IMR-90 (cell line): ENCODE results near the gene PIMREG. TPM values are rescaled to one million over a fixed set of nuclear protein-coding genes. Genes with fewer than 3 reads are reported as not detected.

Experiments
- ATAC-seq: fragments of 200-7000 bp; cut with Tn5 transposase; 2 replicates; pipeline ENCODE4 v1.9.1; 2020; ENCODE audit warnings: low read depth, mild to moderate bottlenecking, moderate library complexity
- BruUV-seq: library from RNA; stranded (reverse); fragments of 400-500 nt; replicated peaks from 2 replicates; lab custom pipeline; 2021; lab: Mats Ljungman, UMichigan
- CTCF ChIA-PET: fragments of 300-600 bp; formaldehyde crosslinking; extraction: SDS; loops from one replicate; lab custom pipeline; 2021; ENCODE audit warnings: antibody characterized with exemption; lab: Yijun Ruan, JAX
- POLR2A ChIA-PET: fragments of 300-600 bp; sonication (Branson Sonifier 250); formaldehyde crosslinking; loops from one replicate; lab custom pipeline; 2022; ENCODE audit warnings: antibody characterized with exemption; ENCODE audit not compliant: unreplicated experiment; lab: Charles Lee
- DNase-seq: peaks from one replicate; pipeline ENCODE4 v3.0.0; 2013
- H2AFZ ChIP-seq: replicated peaks from 2 replicates; pipeline ENCODE3; 2013; ENCODE audit warnings: low read length, mild to moderate bottlenecking; ENCODE audit not compliant: poor library complexity
- H2AK5ac ChIP-seq: 2 replicates; pipeline ENCODE4 v1.6.1; 2013; ENCODE audit warnings: low read depth, low read length, inconsistent platforms
- H2AK9ac ChIP-seq: replicated peaks from 2 replicates; pipeline ENCODE3; 2013; ENCODE audit warnings: mild to moderate bottlenecking, low read depth, low read length, moderate library complexity; ENCODE audit not compliant: poor library complexity
- H2BK120ac ChIP-seq: 2 replicates; pipeline ENCODE4 v1.6.1; 2013; ENCODE audit warnings: low read depth, low read length, inconsistent platforms
- H2BK15ac ChIP-seq: 3 replicates; pipeline ENCODE4 v1.6.1; 2013; ENCODE audit warnings: low read depth, low read length, inconsistent platforms
- H2BK20ac ChIP-seq: 2 replicates; pipeline ENCODE4 v1.6.1; 2013; ENCODE audit warnings: low read depth, mild to moderate bottlenecking, inconsistent platforms, low read length, moderate library complexity
- H2BK5ac ChIP-seq: 2 replicates; pipeline ENCODE4 v1.6.1; 2013; ENCODE audit warnings: mild to moderate bottlenecking, low read depth, low read length, inconsistent platforms; ENCODE audit not compliant: poor library complexity, severe bottlenecking
- H3K14ac ChIP-seq: replicated peaks from 2 replicates; pipeline ENCODE4 v1.6.1; 2013; ENCODE audit warnings: low read depth, low read length, inconsistent platforms
- H3K18ac ChIP-seq: 2 replicates; pipeline ENCODE4 v1.6.1; 2013; ENCODE audit warnings: low read depth, low read length, control low read depth
- H3K23ac ChIP-seq: 2 replicates; pipeline ENCODE4 v1.6.1; 2013; ENCODE audit warnings: low read depth, low read length, inconsistent platforms
- H3K27ac ChIP-seq: 2 replicates; pipeline ENCODE4 v1.5.1; 2013; ENCODE audit warnings: mild to moderate bottlenecking, control low read depth, low read length; ENCODE audit not compliant: insufficient read depth
- H3K27me3 ChIP-seq: 2 replicates; pipeline ENCODE4 v1.6.1; 2013; ENCODE audit warnings: low read length; ENCODE audit not compliant: control insufficient read depth, insufficient read depth
- H3K36me3 ChIP-seq: 2 replicates; pipeline ENCODE4 v1.6.1; 2013; ENCODE audit warnings: low read length, mixed read lengths; ENCODE audit not compliant: control insufficient read depth, insufficient read depth
- H3K4ac ChIP-seq: 2 replicates; pipeline ENCODE4 v1.6.1; 2013; ENCODE audit warnings: low read depth, low read length, inconsistent platforms
- H3K4me1 ChIP-seq: 2 replicates; pipeline ENCODE4 v1.6.1; 2013; ENCODE audit warnings: low read length, mixed read lengths; ENCODE audit not compliant: control insufficient read depth, insufficient read depth
- H3K4me2 ChIP-seq: 2 replicates; pipeline ENCODE4 v1.6.1; 2013; ENCODE audit warnings: low read depth, mild to moderate bottlenecking, control low read depth, low read length, moderate library complexity
- H3K4me3 ChIP-seq: 2 replicates; pipeline ENCODE4 v1.5.1; 2013; ENCODE audit warnings: low read depth, mild to moderate bottlenecking, control low read depth, low read length, moderate library complexity; ENCODE audit not compliant: insufficient read depth
- H3K56ac ChIP-seq: 2 replicates; pipeline ENCODE4 v1.6.1; 2013; ENCODE audit warnings: low read length, inconsistent platforms; ENCODE audit not compliant: insufficient read depth; ENCODE audit errors: extremely low read depth
- H3K79me1 ChIP-seq, 2 experiments: 2 replicates each; pipeline ENCODE4 v1.6.1; 2013; ENCODE audit warnings: low read length in 2 of 2, inconsistent platforms in 1 of 2, low read depth in 1 of 2
- H3K9ac ChIP-seq: 2 replicates; pipeline ENCODE4 v1.6.1; 2013; ENCODE audit warnings: low read depth, low read length, control low read depth
- H3K9me1 ChIP-seq: 2 replicates; pipeline ENCODE4 v1.6.1; 2013; ENCODE audit warnings: low read length, inconsistent platforms; ENCODE audit not compliant: insufficient read depth
- H3K9me3 ChIP-seq: 2 replicates; pipeline ENCODE4 v1.6.1; 2013; ENCODE audit warnings: low read length; ENCODE audit not compliant: control insufficient read depth, insufficient read depth
- H4K20me1 ChIP-seq: 2 replicates; pipeline ENCODE4 v1.6.1; 2013; ENCODE audit warnings: low read length, inconsistent platforms; ENCODE audit not compliant: insufficient read depth
- H4K5ac ChIP-seq: 2 replicates; pipeline ENCODE4 v1.6.1; 2013; ENCODE audit warnings: mild to moderate bottlenecking, low read depth, low read length, control low read depth
- H4K8ac ChIP-seq, 2 experiments: 2 replicates each; pipeline ENCODE4 v1.6.1; 2013; ENCODE audit warnings: low read depth in 2 of 2, low read length in 2 of 2, control low read depth in 1 of 2, inconsistent platforms in 1 of 2
- H4K91ac ChIP-seq: 2 replicates; pipeline ENCODE4 v1.6.1; 2013; ENCODE audit warnings: low read depth, low read length, inconsistent platforms; ENCODE audit not compliant: insufficient read depth
- BHLHE40 ChIP-seq: fragments of 150-350 bp; IDR thresholded peaks from 2 replicates; pipeline ENCODE4 v1.6.1; 2016; ENCODE audit warnings: mild to moderate bottlenecking, low read depth, low read length
- CHD1 ChIP-seq: IDR thresholded peaks from 2 replicates; pipeline ENCODE4 v1.6.1; 2012; ENCODE audit warnings: low read depth, low read length, improper control_type of control experiment
- FOS ChIP-seq: fragments of 150-350 bp; IDR thresholded peaks from 2 replicates; pipeline ENCODE4 v1.6.1; 2016; ENCODE audit warnings: low read depth, low read length
- MAFK ChIP-seq: IDR thresholded peaks from 2 replicates; pipeline ENCODE4 v1.6.1; 2012; ENCODE audit warnings: low read depth, low read length, improper control_type of control experiment
- MXI1 ChIP-seq: IDR thresholded peaks from 2 replicates; pipeline ENCODE4 v1.6.1; 2012; ENCODE audit warnings: low read depth, mild to moderate bottlenecking, low read length, moderate library complexity, borderline replicate concordance
- POLR2A ChIP-seq: IDR thresholded peaks from 2 replicates; pipeline ENCODE4 v1.6.1; 2012; ENCODE audit warnings: mild to moderate bottlenecking, low read depth, low read length
- RAD21 ChIP-seq: IDR thresholded peaks from 2 replicates; pipeline ENCODE4 v1.6.1; 2012; ENCODE audit warnings: low read length, improper control_type of control experiment
- RFX5 ChIP-seq: IDR thresholded peaks from 2 replicates; pipeline ENCODE4 v1.8.0; 2012; ENCODE audit warnings: low read depth, mild to moderate bottlenecking, low read length, moderate library complexity
- WGBS, 2 experiments: methylation state at CpG; one replicate each; pipeline versions ENCODE4 v1.1.5 to v1.1.7; 2013; ENCODE audit warnings: missing lambda C conversion rate in 2 of 2; ENCODE audit not compliant: insufficient read length in 1 of 2; ENCODE audit errors: extremely low coverage in 2 of 2; 5-methylcytosine and 5-hydroxymethylcytosine counted together
- dilution Hi-C: fragments of 300-500 bp; cut with HindIII; formaldehyde crosslinking; loops from one replicate; pipeline ENCODE4 v1.14.3; 2018; ENCODE audit warnings: low sequenced_read_pairs; ENCODE audit not compliant: unreplicated experiment
- in situ Hi-C: fragments of 300-500 bp; cut with MboI; formaldehyde crosslinking; loops from 3 replicates; pipeline ENCODE4 v1.14.3; 2019; ENCODE audit warnings: low sequenced_read_pairs, inconsistent platforms, mixed read lengths
- intact Hi-C: fragments of 100-400 bp; cut with micrococcal nuclease; formaldehyde crosslinking; loops from 2 replicates; pipeline ENCODE4 v1.10.0; 2022
- polyA plus RNA-seq, 3 experiments: library from polyadenylated mRNA; depleted of rRNA; stranded (reverse); fragments of >200 nt; gene quantifications; 2 replicates each; pipeline ENCODE4 v1.2.3, GENCODE V29; 2012; ENCODE audit warnings: low replicate concordance in 1 of 3
- total RNA-seq: library from RNA; depleted of rRNA; stranded (reverse); fragments of >200 nt; gene quantifications from 2 replicates; pipeline ENCODE4 v1.2.3, GENCODE V29; 2012
- TF ChIP-seq, protein P1 (sequence below): fragments of 150-350 bp; IDR thresholded peaks from 2 replicates; pipeline ENCODE4 v1.6.1; 2016; ENCODE audit warnings: low read depth, mild to moderate bottlenecking, low read length, moderate library complexity, borderline replicate concordance

PIMREG gene
- total and polyA plus RNA-seq, 2 of the 4 experiments (the other 2 are of a cell fraction), result 21.5 to 25.9 TPM

DNA sequence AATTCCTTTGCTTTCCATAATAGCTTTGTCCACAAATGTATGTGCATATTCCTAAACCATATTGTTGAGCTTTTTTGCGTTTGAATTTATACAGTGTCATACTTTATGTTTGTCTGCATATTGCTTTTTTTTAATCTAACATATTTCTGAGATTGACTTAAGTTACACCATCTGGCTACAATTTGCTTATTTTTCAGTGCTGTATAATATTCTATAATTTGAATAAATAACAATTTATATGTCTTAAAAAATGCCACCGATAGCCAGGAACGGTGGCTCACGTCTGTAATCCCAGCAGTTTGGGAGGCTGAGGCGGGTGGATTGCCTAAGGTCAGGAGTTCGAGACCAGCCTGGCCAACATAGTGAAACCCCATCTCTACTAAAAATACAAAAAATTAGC lies 1.5 kb upstream of the PIMREG start:
- intact Hi-C loops (loop anchor here (5.0 kb wide), 1 partner anchor 200 kb away; the partner anchor contains the start of genes KIAA0753 and TXNDC17), dilution Hi-C loops (no loop called here), in situ Hi-C loops (loop anchor here (25.0 kb wide), 1 partner anchor 1205 kb away; the partner anchor contains the start of gene SCIMP)
- Histone ChIP-seq H3K4ac (no peak overlapping the region), H3K56ac (no peak overlapping the region), H2BK5ac (no peak overlapping the region), H4K91ac (no peak overlapping the region), H3K18ac (no peak overlapping the region), H4K8ac (no peak overlapping the region; a peak in 1 of 4 replicates), H2BK120ac (no peak overlapping the region), H3K9me1 (peaks cover 4% of the 10 kb centered on the region; the same call in 1 of the 2 replicates), H3K4me3 (no peak overlapping the region), H3K9me3 (no peaks in the 10 kb centered on the region), H3K27ac (no peak overlapping the region), H2AK9ac (no peak overlapping the region), H3K36me3 (no peaks in the 10 kb centered on the region), H4K5ac (no peak overlapping the region), H3K23ac (no peak overlapping the region), H3K27me3 (peaks cover 2% of the 10 kb centered on the region; the same call in 1 of the 2 replicates), H3K79me1 (peaks cover 12 to 23% of the 10 kb centered on the region in 2 experiments; a peak in 3 of 4 replicates), H4K20me1 (peaks cover 2% of the 10 kb centered on the region; the same call in 1 of the 2 replicates), H2AK5ac (no peak overlapping the region), H2AFZ (no peak overlapping the region), H3K4me1 (peaks cover 3% of the 10 kb centered on the region; the same call in 1 of the 2 replicates), H3K4me2 (no peak overlapping the region), H2BK20ac (no peak overlapping the region), H3K14ac (no peak overlapping the region), H3K9ac (no peak overlapping the region), H2BK15ac (no peak overlapping the region)
- ChIA-PET CTCF (no interaction called here), POLR2A (no interaction called here)
- no peak for TF ChIP-seq MXI1
- no peak for TF ChIP-seq BHLHE40
- TF ChIP-seq RFX5, result no peak
- no peak for TF ChIP-seq CHD1
- TF ChIP-seq RAD21, result no peak
- no peak for TF ChIP-seq FOS
- TF ChIP-seq POLR2A, result no peak
- TF ChIP-seq, protein P1, sequence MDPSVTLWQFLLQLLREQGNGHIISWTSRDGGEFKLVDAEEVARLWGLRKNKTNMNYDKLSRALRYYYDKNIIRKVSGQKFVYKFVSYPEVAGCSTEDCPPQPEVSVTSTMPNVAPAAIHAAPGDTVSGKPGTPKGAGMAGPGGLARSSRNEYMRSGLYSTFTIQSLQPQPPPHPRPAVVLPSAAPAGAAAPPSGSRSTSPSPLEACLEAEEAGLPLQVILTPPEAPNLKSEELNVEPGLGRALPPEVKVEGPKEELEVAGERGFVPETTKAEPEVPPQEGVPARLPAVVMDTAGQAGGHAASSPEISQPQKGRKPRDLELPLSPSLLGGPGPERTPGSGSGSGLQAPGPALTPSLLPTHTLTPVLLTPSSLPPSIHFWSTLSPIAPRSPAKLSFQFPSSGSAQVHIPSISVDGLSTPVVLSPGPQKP, result no peak
- no peak for TF ChIP-seq MAFK
- no peak for DNase-seq
- ATAC-seq, result no peak
- WGBS, 2 experiments, result no CpG with 5 or more reads among the region's 6 CpGs
- BruUV-seq, result no TSS peak
